Common myeloid progenitor, CD34-positive (primary cell): ENCODE measurements around the gene CHMP4B.
"Not testable (repeated sequence)": the region's sequence is repeated elsewhere in the genome, so short reads cannot be mapped to it uniquely, and the experiment has no call there.

ENCODE experiments used
- CTCF ChIA-PET: fragments of 350-600 bp; sonication (Branson Sonifier 250); formaldehyde crosslinking; loops from one replicate; lab custom pipeline; 2021; ENCODE audit warnings: antibody characterized with exemption; lab: Charles Lee
- POLR2A ChIA-PET: fragments of 350-600 bp; sonication (Branson Sonifier 250); formaldehyde crosslinking; loops from one replicate; lab custom pipeline; 2021; ENCODE audit warnings: antibody characterized with exemption; lab: Charles Lee
- DNase-seq, 3 donors: peaks; one replicate each; pipeline versions ENCODE4 v3.0.0 to v3.0.0-alpha.2; 2013
- H3K27ac ChIP-seq, 2 experiments: 1 replicate in 1 of 2; 2 replicates in 1 of 2; pipeline ENCODE4 v1.7.0; 2013; ENCODE audit warnings: inconsistent platforms in 2 of 2, low read length in 2 of 2, mild to moderate bottlenecking in 2 of 2, low read depth in 1 of 2, moderate library complexity in 1 of 2; ENCODE audit not compliant: severe bottlenecking in 2 of 2, insufficient read depth in 1 of 2, poor library complexity in 1 of 2
- H3K27me3 ChIP-seq, 5 experiments: replicated peaks in 2 of 5; 1 replicate in 3 of 5; 2 replicates in 2 of 5; pipeline versions ENCODE4 v1.6.1 to v1.7.0; 2013; ENCODE audit warnings: low read length in 4 of 5, mild to moderate bottlenecking in 2 of 5, moderate library complexity in 2 of 5, inconsistent platforms in 1 of 5; ENCODE audit not compliant: insufficient read depth in 5 of 5, control insufficient read depth in 4 of 5
- H3K36me3 ChIP-seq, 4 experiments: 1 replicate in 2 of 4; 2 replicates in 2 of 4; pipeline versions ENCODE4 v1.6.1 to v1.7.0; 2013; ENCODE audit warnings: low read length in 3 of 4, control low read depth in 1 of 4, mild to moderate bottlenecking in 1 of 4; ENCODE audit not compliant: control insufficient read depth in 4 of 4, insufficient read depth in 4 of 4
- H3K4me1 ChIP-seq, 4 experiments: 1 replicate in 3 of 4; 2 replicates in 1 of 4; pipeline versions ENCODE4 v1.6.1 to v1.7.1; 2013; ENCODE audit warnings: low read length in 3 of 4, mild to moderate bottlenecking in 3 of 4, control low read depth in 1 of 4, inconsistent platforms in 1 of 4, moderate library complexity in 1 of 4; ENCODE audit not compliant: control insufficient read depth in 4 of 4, insufficient read depth in 4 of 4; ENCODE audit errors: control extremely low read depth in 1 of 4
- H3K4me3 ChIP-seq, 7 experiments: 1 replicate in 4 of 7; 2 replicates in 3 of 7; pipeline versions ENCODE4 v1.5.1 to v1.7.0; 2013; ENCODE audit warnings: mild to moderate bottlenecking in 7 of 7, low read length in 6 of 7, moderate library complexity in 6 of 7, inconsistent platforms in 2 of 7, low read depth in 2 of 7, control low read depth in 1 of 7; ENCODE audit not compliant: insufficient read depth in 4 of 7, control insufficient read depth in 1 of 7; ENCODE audit errors: extremely low read depth in 1 of 7
- H3K9me3 ChIP-seq, 5 experiments: 1 replicate in 4 of 5; 2 replicates in 1 of 5; pipeline versions ENCODE4 v1.6.1 to v1.7.1; 2013; ENCODE audit warnings: low read length in 4 of 5, mild to moderate bottlenecking in 2 of 5, inconsistent platforms in 1 of 5, low read depth in 1 of 5, moderate library complexity in 1 of 5; ENCODE audit not compliant: control insufficient read depth in 4 of 5, insufficient read depth in 2 of 5; ENCODE audit errors: control extremely low read depth in 1 of 5
- WGBS: methylation state at CpG from one replicate; pipeline ENCODE4 v1.1.5; 2013; ENCODE audit not compliant: insufficient coverage; 5-methylcytosine and 5-hydroxymethylcytosine counted together

CHMP4B gene

GRCh38 chr20:33792598-33792989 lies 18.6 kb upstream of the CHMP4B start:
- ChIA-PET POLR2A (interaction anchor here (0.6 kb wide), 1 partner anchor 1634 kb away, joined by 4 read pairs; no protein-coding TSS in a partner anchor), CTCF (interaction anchor here (0.6 to 2.5 kb wide), 13 partner anchors 13 to 327 kb away, joined by 3 to 9 read pairs (median 3); partner anchors contain the start of gene CHMP4B)
- H3K4me3 ChIP-seq, H3K27me3 ChIP-seq, H3K36me3 ChIP-seq, H3K27ac ChIP-seq, H3K9me3 ChIP-seq, DNase-seq, H3K4me1 ChIP-seq: not testable (repeated sequence)
- WGBS, result 88% methylated on average over 1 of the region's 3 CpGs

- Histone ChIP-seq H3K36me3 (peaks cover 0 to 5% (median 1%) of the 10 kb centered on the region in 4 experiments), H3K9me3 (no peaks in the 10 kb centered on the region), H3K4me1 (peaks cover 0 to 2% (median 0%) of the 10 kb centered on the region in 4 experiments), H3K27ac (no peak overlapping the region), H3K4me3 (no peak overlapping the region), H3K27me3 (no peaks in the 10 kb centered on the region)
- ChIA-PET CTCF (interaction anchor here (0.6 to 2.5 kb wide), 13 partner anchors 14 to 326 kb away, joined by 3 to 9 read pairs (median 3); partner anchors contain the start of gene CHMP4B), POLR2A (no interaction called here)
- DNase-seq, result no peak
- WGBS, result 78% methylated on average over 14 of the region's 21 CpGs
Measured at GRCh38 chr20:33793011-33793931, 17.9 kb upstream of the CHMP4B start.

- no peak for DNase-seq
- WGBS, result 94% methylated on average over 4 of the region's 9 CpGs
- no peak overlapping the region for H3K4me3 ChIP-seq
- H3K27me3 ChIP-seq, result no peaks in the 10 kb centered on the region
- H3K27ac ChIP-seq, result no peak overlapping the region
- no peaks in the 10 kb centered on the region for H3K9me3 ChIP-seq
- POLR2A ChIA-PET, result no interaction called here
- H3K4me1 ChIP-seq, result peaks cover 0 to 2% (median 0%) of the 10 kb centered on the region in 4 experiments
- CTCF ChIA-PET, result no interaction called here
- H3K36me3 ChIP-seq, result no peaks in the 10 kb centered on the region
Measured at GRCh38 chr20:33796263-33796906, 14.8 kb upstream of the CHMP4B start.

GRCh38 chr20:33796907-33797544 lies 14.1 kb upstream of the CHMP4B start:
- Histone ChIP-seq H3K27me3 (no peaks in the 10 kb centered on the region), H3K9me3 (no peaks in the 10 kb centered on the region), H3K4me1 (peaks cover 0 to 2% (median 0%) of the 10 kb centered on the region in 4 experiments), H3K36me3 (no peaks in the 10 kb centered on the region), H3K4me3 (no peak overlapping the region), H3K27ac (no peak overlapping the region)
- WGBS, result 100% methylated on average over 2 of the region's 5 CpGs
- no peak for DNase-seq
- ChIA-PET CTCF (no interaction called here), POLR2A (no interaction called here)

GRCh38 chr20:33798444-33798843 lies 12.7 kb upstream of the CHMP4B start:
- Histone ChIP-seq H3K27me3 (no peaks in the 10 kb centered on the region), H3K4me3 (no peak overlapping the region), H3K4me1 (no peaks in the 10 kb centered on the region), H3K27ac (no peak overlapping the region), H3K9me3 (no peaks in the 10 kb centered on the region), H3K36me3 (no peaks in the 10 kb centered on the region)
- DNase-seq, result no peak
- POLR2A ChIA-PET, result no interaction called here
- CTCF ChIA-PET, result interaction anchor here (1.1 kb wide), 1 partner anchor 11 kb away, joined by 3 read pairs; no protein-coding TSS in a partner anchor
- 84% methylated on average over 2 of the region's 4 CpGs for WGBS

- DNase-seq, result no peak
Measured at GRCh38 chr20:33803921-33804337, 7.2 kb upstream of the CHMP4B start.

More at GRCh38 chr20:33803921-33804337, 7.2 kb upstream of the CHMP4B start:
- Histone ChIP-seq H3K4me1 (no peaks in the 10 kb centered on the region), H3K27me3 (no peaks in the 10 kb centered on the region), H3K9me3 (no peaks in the 10 kb centered on the region), H3K27ac (no peak overlapping the region), H3K36me3 (no peaks in the 10 kb centered on the region), H3K4me3 (no peak overlapping the region)
- POLR2A ChIA-PET, result no interaction called here
- CTCF ChIA-PET, result interaction anchor here (1.0 to 1.2 kb wide), 2 partner anchors 9 to 17 kb away, joined by 3 to 5 read pairs; no protein-coding TSS in a partner anchor
- 100% methylated on average over 1 of the region's 2 CpGs for WGBS
